Measurements from ENCODE around the gene SIGLEC6. TPM values are rescaled to one million over a fixed set of nuclear protein-coding genes. Genes with fewer than 3 reads are reported as not detected.

SIGLEC6 gene
- total RNA-seq, 4 donors from 2014 or later = 0.18 to 0.46 TPM; not detected in 2

DNA sequence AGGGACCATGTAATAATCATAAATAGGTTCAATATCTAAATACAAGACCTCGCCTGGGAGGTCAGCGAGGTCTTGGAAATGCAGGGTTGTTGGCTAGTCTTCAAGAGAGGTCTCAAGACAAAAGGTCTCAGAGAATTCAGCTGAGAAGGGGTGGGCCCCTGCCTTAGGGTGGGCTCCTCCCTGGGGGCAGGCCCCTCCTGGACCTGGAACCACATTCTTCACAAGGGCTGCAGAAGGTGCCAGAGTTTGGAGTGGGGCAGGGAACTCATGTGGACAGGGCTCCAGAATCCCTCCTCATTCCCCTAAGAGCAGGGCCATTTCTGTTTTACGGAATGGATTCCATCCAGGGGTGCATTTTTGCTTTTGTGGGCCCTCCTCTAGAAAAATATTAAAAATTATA is 43.0 kb downstream of the SIGLEC6 start:
- no peak overlapping the region for H3K27ac ChIP-seq
- no peak for TF ChIP-seq POLR2A (IDR thresholded peaks at IDR 0.05)
- TF ChIP-seq, protein P1, sequence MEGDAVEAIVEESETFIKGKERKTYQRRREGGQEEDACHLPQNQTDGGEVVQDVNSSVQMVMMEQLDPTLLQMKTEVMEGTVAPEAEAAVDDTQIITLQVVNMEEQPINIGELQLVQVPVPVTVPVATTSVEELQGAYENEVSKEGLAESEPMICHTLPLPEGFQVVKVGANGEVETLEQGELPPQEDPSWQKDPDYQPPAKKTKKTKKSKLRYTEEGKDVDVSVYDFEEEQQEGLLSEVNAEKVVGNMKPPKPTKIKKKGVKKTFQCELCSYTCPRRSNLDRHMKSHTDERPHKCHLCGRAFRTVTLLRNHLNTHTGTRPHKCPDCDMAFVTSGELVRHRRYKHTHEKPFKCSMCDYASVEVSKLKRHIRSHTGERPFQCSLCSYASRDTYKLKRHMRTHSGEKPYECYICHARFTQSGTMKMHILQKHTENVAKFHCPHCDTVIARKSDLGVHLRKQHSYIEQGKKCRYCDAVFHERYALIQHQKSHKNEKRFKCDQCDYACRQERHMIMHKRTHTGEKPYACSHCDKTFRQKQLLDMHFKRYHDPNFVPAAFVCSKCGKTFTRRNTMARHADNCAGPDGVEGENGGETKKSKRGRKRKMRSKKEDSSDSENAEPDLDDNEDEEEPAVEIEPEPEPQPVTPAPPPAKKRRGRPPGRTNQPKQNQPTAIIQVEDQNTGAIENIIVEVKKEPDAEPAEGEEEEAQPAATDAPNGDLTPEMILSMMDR (IDR thresholded peaks at IDR 0.05 in 4 of 5, conservative IDR thresholded peaks at IDR 0.05 in 1 of 5) = no peak
- H3K4me1 ChIP-seq = no peaks in the 10 kb centered on the region
- no peaks in the 10 kb centered on the region for H3K27me3 ChIP-seq
- H3K9me3 ChIP-seq = no peaks in the 10 kb centered on the region
- intact Hi-C loops (cut with DNase I; ENCODE audit: low total_unique reads) (no loop called here), in situ Hi-C loops (cut with MboI; ENCODE audit: low sequenced_read_pairs in 4 of 4) (no loop called here)
- no peak for ATAC-seq
- H3K36me3 ChIP-seq = no peaks in the 10 kb centered on the region
- no peak for DNase-seq
- H3K4me3 ChIP-seq = no peak overlapping the region

DNA sequence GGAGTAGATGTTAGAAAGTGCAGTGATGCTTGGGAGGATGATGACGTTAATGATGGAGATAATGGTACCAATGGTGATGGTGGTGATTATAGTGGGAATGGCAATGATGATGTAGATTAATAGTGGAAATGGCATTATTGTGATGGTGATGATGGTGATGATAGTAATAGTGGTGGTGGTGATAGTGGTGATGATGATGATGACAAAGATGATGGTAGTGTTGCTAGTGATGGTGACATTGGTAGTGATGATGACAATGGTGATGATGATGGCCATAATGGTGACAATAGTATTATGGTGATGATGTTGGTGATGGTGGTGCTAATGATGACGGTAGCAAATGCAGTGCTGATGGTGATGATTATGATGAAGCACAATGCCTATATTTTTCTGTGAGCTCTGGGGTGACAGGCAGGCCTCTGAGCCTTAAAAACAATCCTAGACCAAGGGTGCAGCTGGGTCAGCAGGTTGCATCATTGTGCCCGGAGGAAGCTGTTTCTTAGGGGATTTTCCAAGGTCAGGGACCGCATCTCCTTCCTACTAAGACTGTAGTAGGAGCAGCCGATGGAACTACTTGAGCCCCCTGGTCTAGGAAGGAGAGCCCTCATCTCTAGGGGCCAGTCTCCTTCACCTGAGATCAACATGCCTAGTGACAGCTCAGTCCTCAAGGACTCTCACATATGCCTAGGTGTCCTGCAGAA is 45.4 kb downstream of the SIGLEC6 start:
- Histone ChIP-seq H3K27me3 (no peaks in the 10 kb centered on the region), H3K27ac (no peak overlapping the region), H3K4me1 (no peaks in the 10 kb centered on the region), H3K4me3 (no peak overlapping the region), H3K36me3 (no peaks in the 10 kb centered on the region), H3K9me3 (no peaks in the 10 kb centered on the region)
- DNase-seq = no peak
- intact Hi-C loops (cut with DNase I; ENCODE audit: low total_unique reads) (no loop called here), in situ Hi-C loops (cut with MboI; ENCODE audit: low sequenced_read_pairs in 4 of 4) (no loop called here)
- ATAC-seq = no peak
- TF ChIP-seq, protein P1 (IDR thresholded peaks at IDR 0.05 in 4 of 5, conservative IDR thresholded peaks at IDR 0.05 in 1 of 5) = no peak
- TF ChIP-seq POLR2A (IDR thresholded peaks at IDR 0.05) = no peak

DNA sequence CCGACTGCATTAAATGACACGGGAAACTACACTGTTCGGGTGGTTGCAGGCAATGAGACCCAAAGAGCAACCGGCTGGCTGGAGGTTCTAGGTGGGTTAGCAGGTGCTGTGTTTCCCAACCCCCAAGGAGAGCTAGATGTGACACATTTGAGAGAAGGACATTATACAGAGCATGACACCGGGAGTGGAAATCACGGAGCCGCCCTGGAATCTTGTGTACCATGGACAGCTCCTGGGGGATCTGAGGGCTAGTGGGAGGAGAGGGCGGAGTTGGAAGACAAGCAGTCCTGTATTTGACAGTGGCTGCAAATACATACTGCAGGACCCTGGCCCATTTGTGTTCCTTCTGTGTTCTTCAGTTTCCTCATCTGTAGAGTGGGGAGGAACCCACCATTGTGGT is 50.9 kb downstream of the SIGLEC6 start:
- ATAC-seq (no peak), DNase-seq (no peak)
- TF ChIP-seq, protein P1 (IDR thresholded peaks at IDR 0.05 in 4 of 5, conservative IDR thresholded peaks at IDR 0.05 in 1 of 5) = no peak
- Histone ChIP-seq H3K9me3 (no peaks in the 10 kb centered on the region), H3K4me1 (no peaks in the 10 kb centered on the region), H3K27ac (no peak overlapping the region), H3K4me3 (no peak overlapping the region), H3K27me3 (peaks cover 0 to 4% (median 0%) of the 10 kb centered on the region in 3 donors), H3K36me3 (no peaks in the 10 kb centered on the region)
- intact Hi-C loops (cut with DNase I; ENCODE audit: low total_unique reads) = no loop called here
- in situ Hi-C loops (cut with MboI; ENCODE audit: low sequenced_read_pairs in 4 of 4) = no loop called here

DNA sequence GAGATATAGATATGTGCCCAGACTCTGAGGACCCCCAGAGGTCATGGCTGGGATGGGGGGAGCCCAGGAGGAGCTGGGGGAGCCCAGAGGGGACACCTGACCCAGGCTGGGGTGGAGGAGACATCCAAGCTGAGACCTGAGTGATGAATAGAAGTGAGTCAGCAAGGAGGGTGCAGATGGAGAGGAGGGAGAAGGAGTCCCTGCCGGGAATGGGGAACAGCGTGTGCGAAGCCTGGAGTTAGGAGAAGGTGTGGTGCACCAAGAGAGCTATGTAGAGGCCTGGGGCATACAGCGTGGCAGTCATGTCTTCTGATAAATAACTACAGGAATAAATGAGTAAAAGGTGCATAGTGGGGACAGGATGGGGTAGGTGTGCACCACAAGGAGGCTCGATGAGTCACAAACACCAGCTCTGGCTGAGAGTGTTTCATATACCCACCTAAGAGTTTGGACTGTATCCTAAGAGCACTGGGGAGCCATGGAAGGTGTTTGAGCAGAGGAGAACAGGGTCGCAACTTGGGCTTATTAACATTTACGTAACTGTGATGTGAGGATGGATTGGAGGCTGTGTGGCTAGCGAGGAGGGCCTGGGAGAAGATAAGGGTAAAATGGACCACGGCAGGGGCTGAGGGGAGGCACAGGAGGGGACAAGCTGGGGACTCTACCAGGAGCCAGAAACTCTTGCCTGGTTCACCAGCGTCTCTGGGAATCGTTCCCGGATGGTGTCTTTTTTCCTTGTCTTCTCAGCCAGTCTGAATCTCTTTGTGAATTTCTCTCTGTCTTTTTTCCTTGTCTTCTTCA is 51.7 kb downstream of the SIGLEC6 start:
- Histone ChIP-seq H3K4me1 (no peaks in the 10 kb centered on the region), H3K27me3 (peaks cover 0 to 4% (median 0%) of the 10 kb centered on the region in 3 donors), H3K9me3 (no peaks in the 10 kb centered on the region), H3K36me3 (no peaks in the 10 kb centered on the region), H3K27ac (no peak overlapping the region), H3K4me3 (no peak overlapping the region)
- in situ Hi-C loops (cut with MboI; ENCODE audit: low sequenced_read_pairs in 4 of 4) = loop anchor here in 2 of 4 donors (5.0 to 10.0 kb wide), 2 partner anchors 173 to 185 kb away; no protein-coding TSS in a partner anchor
- no peak for DNase-seq
- intact Hi-C loops (cut with DNase I; ENCODE audit: low total_unique reads) = no loop called here
- ATAC-seq = no peak
- TF ChIP-seq, protein P1 (IDR thresholded peaks at IDR 0.05 in 4 of 5, conservative IDR thresholded peaks at IDR 0.05 in 1 of 5) = no peak
- no peak for TF ChIP-seq POLR2A (IDR thresholded peaks at IDR 0.05)
